ENCODE measurements around the gene PADI6. TPM values are rescaled to one million over a fixed set of nuclear protein-coding genes. Genes with fewer than 3 reads are reported as not detected.

PADI6 gene
- total RNA-seq, 1 donor from 2014 or later, result not detected

GRCh38 chr1:17348593-17349234 lies 23.3 kb upstream of the PADI6 start:
- Mint-ChIP-seq H3K27me3 (no peaks in the 10 kb centered on the region), H3K36me3 (ENCODE audit: low read depth) (no peaks in the 10 kb centered on the region), H3K4me3 (no peak overlapping the region), H3K27ac (no peak overlapping the region), H3K9me3 (no peaks in the 10 kb centered on the region), H3K4me1 (peaks cover 5% of the 10 kb centered on the region)
- intact Hi-C loops (cut with micrococcal nuclease), result no loop called here
- DNase-seq, result no peak

GRCh38 chr1:17350083-17350482 lies 21.9 kb upstream of the PADI6 start:
- no peak for DNase-seq
- Mint-ChIP-seq H3K4me3 (no peak overlapping the region), H3K9me3 (no peaks in the 10 kb centered on the region), H3K27ac (no peak overlapping the region), H3K4me1 (peaks cover 5% of the 10 kb centered on the region), H3K27me3 (no peaks in the 10 kb centered on the region), H3K36me3 (ENCODE audit: low read depth) (no peaks in the 10 kb centered on the region)
- intact Hi-C loops (cut with micrococcal nuclease), result no loop called here

- Mint-ChIP-seq H3K9me3 (no peaks in the 10 kb centered on the region), H3K27me3 (no peaks in the 10 kb centered on the region), H3K27ac (no peak overlapping the region), H3K36me3 (ENCODE audit: low read depth) (no peaks in the 10 kb centered on the region), H3K4me3 (no peak overlapping the region), H3K4me1 (peaks cover 5% of the 10 kb centered on the region)
- intact Hi-C loops (cut with micrococcal nuclease), result no loop called here
- no peak for DNase-seq
Observed at GRCh38 chr1:17350928-17351446, 21.0 kb upstream of the PADI6 start.

DNA sequence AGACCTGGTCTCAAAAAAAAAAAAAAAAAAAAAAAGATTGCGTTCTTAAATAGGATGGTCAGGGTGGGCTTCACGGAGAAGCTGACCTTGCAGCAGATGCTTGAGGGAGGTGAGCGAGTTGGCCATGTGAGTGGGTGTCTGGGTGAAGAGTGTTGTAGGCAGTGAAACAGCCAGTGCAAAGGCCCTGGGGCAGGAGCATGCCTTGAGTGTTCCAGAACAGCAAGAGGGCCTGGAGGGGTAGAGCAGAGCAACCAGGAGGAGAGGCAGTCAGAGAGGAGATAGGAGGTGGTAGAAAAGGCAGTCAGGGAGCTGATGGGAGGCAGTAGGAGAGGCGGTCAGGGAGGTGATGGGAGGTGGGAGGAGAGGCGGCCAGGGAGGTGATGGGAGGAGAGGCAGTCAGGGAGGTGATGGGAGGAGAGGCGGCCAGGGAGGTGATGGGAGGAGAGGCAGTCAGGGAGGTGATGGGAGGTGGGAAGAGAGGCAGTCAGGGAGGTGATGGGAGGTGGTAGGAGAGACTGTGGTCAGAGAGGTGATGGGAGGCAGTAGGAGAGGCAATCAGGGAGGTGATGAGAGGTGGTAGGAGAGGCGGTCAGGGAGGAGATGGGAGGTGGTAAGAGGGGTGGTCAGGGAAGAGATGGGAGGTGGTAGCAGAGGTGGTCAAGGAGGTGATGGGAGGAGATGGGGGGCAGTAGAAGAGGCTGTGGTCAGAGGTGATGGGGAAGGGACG lies 20.2 kb upstream of the PADI6 start:
- H3K27ac Mint-ChIP-seq, result no peak overlapping the region
- no peak for DNase-seq
- H3K36me3 Mint-ChIP-seq (ENCODE audit: low read depth), result no peaks in the 10 kb centered on the region
- H3K4me3 Mint-ChIP-seq, result no peak overlapping the region
- no peaks in the 10 kb centered on the region for H3K27me3 Mint-ChIP-seq
- H3K4me1 Mint-ChIP-seq, result peaks cover 5% of the 10 kb centered on the region
- intact Hi-C loops (cut with micrococcal nuclease), result no loop called here
- no peaks in the 10 kb centered on the region for H3K9me3 Mint-ChIP-seq

GRCh38 chr1:17352419-17352909 lies 19.5 kb upstream of the PADI6 start:
- H3K36me3 Mint-ChIP-seq (ENCODE audit: low read depth), result no peaks in the 10 kb centered on the region
- no peak overlapping the region for H3K27ac Mint-ChIP-seq
- peaks cover 5% of the 10 kb centered on the region for H3K4me1 Mint-ChIP-seq
- intact Hi-C loops (cut with micrococcal nuclease), result no loop called here
- no peak overlapping the region for H3K4me3 Mint-ChIP-seq
- no peaks in the 10 kb centered on the region for H3K9me3 Mint-ChIP-seq
- no peak for DNase-seq
- no peaks in the 10 kb centered on the region for H3K27me3 Mint-ChIP-seq

DNA sequence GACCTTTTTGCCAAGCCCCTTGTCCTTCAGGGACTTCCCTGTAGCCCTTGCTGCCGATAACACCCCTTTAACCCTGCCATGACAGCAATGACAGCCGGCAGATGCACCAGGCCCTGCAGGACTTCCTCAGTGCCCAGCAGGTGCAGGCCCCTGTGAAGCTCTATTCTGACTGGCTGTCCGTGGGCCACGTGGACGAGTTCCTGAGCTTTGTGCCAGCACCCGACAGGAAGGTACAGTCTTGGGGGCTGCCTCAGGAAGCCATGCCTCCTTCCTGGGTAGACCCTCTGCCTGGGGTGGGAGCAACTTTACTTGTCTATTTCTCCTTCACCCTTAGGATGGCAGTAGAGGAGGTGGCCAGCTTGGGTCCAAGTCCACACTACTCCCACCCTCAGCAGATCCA lies 16.1 kb upstream of the PADI6 start:
- peak overlapping the region; percentile 7 for H3K4me3 Mint-ChIP-seq
- H3K27ac Mint-ChIP-seq, result peak overlapping the region; percentile 20
- H3K27me3 Mint-ChIP-seq, result no peaks in the 10 kb centered on the region
- H3K36me3 Mint-ChIP-seq (ENCODE audit: low read depth), result no peaks in the 10 kb centered on the region
- no peaks in the 10 kb centered on the region for H3K4me1 Mint-ChIP-seq
- no peak for DNase-seq
- intact Hi-C loops (cut with micrococcal nuclease), result no loop called here
- no peaks in the 10 kb centered on the region for H3K9me3 Mint-ChIP-seq

- Mint-ChIP-seq H3K36me3 (ENCODE audit: low read depth) (no peaks in the 10 kb centered on the region), H3K27ac (no peak overlapping the region), H3K4me3 (peak overlapping the region; percentile 7), H3K9me3 (no peaks in the 10 kb centered on the region), H3K27me3 (no peaks in the 10 kb centered on the region), H3K4me1 (no peaks in the 10 kb centered on the region)
- intact Hi-C loops (cut with micrococcal nuclease), result no loop called here
- DNase-seq, result no peak
Observed at GRCh38 chr1:17356387-17357026, 15.5 kb upstream of the PADI6 start.

- no peak for DNase-seq
- H3K36me3 Mint-ChIP-seq (ENCODE audit: low read depth), result no peaks in the 10 kb centered on the region
- H3K9me3 Mint-ChIP-seq, result no peaks in the 10 kb centered on the region
- H3K27me3 Mint-ChIP-seq, result no peaks in the 10 kb centered on the region
- intact Hi-C loops (cut with micrococcal nuclease), result no loop called here
- H3K27ac Mint-ChIP-seq, result no peak overlapping the region
- no peaks in the 10 kb centered on the region for H3K4me1 Mint-ChIP-seq
- no peak overlapping the region for H3K4me3 Mint-ChIP-seq
Observed at GRCh38 chr1:17358557-17358956, 13.4 kb upstream of the PADI6 start.

- no peaks in the 10 kb centered on the region for H3K27me3 Mint-ChIP-seq
- H3K36me3 Mint-ChIP-seq (ENCODE audit: low read depth), result no peaks in the 10 kb centered on the region
- H3K27ac Mint-ChIP-seq, result no peak overlapping the region
- no peak for DNase-seq
- no peaks in the 10 kb centered on the region for H3K9me3 Mint-ChIP-seq
- no peak overlapping the region for H3K4me3 Mint-ChIP-seq
- H3K4me1 Mint-ChIP-seq, result no peaks in the 10 kb centered on the region
- intact Hi-C loops (cut with micrococcal nuclease), result no loop called here
Observed at GRCh38 chr1:17359031-17359430, 13.0 kb upstream of the PADI6 start.

- intact Hi-C loops (cut with micrococcal nuclease), result no loop called here
- Mint-ChIP-seq H3K4me3 (no peak overlapping the region), H3K36me3 (ENCODE audit: low read depth) (no peaks in the 10 kb centered on the region), H3K27ac (no peak overlapping the region), H3K9me3 (no peaks in the 10 kb centered on the region), H3K27me3 (no peaks in the 10 kb centered on the region), H3K4me1 (no peaks in the 10 kb centered on the region)
- DNase-seq, result no peak
Observed at GRCh38 chr1:17359808-17360207, 12.2 kb upstream of the PADI6 start.

DNA sequence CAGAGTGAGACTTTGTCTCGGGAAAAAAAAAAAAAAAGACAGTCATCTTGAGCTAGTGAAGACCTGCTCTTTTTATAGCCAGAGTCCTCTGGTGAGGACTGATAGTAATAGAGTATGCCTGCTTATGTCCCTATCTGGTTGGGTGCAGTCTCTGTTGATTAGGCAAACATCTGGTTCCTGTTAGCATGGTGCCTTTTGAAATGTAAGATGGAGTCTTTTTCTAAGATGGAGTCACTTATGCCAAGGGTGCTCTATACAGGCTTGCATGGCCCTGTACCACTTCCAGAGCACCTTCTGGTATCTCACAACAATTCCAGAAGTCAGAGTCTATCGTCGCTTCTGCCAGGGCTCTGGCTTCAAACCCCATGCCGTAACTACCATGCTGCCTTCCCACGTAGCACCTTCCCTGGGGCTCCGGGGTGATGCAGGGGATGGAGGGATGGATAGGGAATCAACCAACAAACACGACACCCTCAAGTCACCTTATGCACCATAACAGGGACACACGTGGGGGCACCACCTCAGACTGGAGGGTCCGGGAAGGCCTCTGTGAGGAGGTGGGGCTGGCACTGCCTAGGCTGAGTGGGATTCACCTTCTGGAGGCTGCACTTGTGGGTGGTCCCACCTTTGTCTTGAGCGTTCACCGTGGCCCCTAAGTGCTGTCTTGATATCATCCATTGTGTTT lies 11.6 kb upstream of the PADI6 start:
- intact Hi-C loops (cut with micrococcal nuclease), result no loop called here
- Mint-ChIP-seq H3K27me3 (no peaks in the 10 kb centered on the region), H3K36me3 (ENCODE audit: low read depth) (no peaks in the 10 kb centered on the region), H3K4me3 (no peak overlapping the region), H3K4me1 (no peaks in the 10 kb centered on the region), H3K27ac (no peak overlapping the region), H3K9me3 (no peaks in the 10 kb centered on the region)
- DNase-seq, result no peak

DNA sequence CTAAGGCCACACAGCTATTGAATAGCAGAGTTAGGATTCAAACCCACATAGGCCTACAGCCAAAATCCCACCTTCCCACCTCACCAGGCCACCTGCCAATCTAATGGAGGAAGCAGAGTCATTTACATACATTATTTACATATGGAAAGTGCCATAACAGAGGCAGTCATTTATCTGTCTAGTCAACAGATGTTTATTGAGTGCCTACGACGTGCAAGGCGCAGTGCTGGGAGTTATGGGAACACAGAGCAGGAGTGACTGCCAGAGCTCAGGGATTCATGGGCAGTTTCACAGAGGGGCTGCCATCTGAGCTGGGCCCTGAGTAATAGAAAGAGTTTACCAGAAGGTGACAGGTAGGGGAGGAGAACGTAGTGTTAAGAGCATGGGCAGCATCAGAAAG lies 10.3 kb upstream of the PADI6 start:
- H3K4me3 Mint-ChIP-seq, result no peak overlapping the region
- no peaks in the 10 kb centered on the region for H3K36me3 Mint-ChIP-seq (ENCODE audit: low read depth)
- no peaks in the 10 kb centered on the region for H3K4me1 Mint-ChIP-seq
- no peaks in the 10 kb centered on the region for H3K9me3 Mint-ChIP-seq
- no peaks in the 10 kb centered on the region for H3K27me3 Mint-ChIP-seq
- no peak overlapping the region for H3K27ac Mint-ChIP-seq
- DNase-seq, result no peak
- intact Hi-C loops (cut with micrococcal nuclease), result no loop called here

- Mint-ChIP-seq H3K4me3 (no peak overlapping the region), H3K4me1 (no peaks in the 10 kb centered on the region), H3K27ac (no peak overlapping the region), H3K27me3 (no peaks in the 10 kb centered on the region), H3K9me3 (no peaks in the 10 kb centered on the region), H3K36me3 (ENCODE audit: low read depth) (no peaks in the 10 kb centered on the region)
- no peak for DNase-seq
- intact Hi-C loops (cut with micrococcal nuclease), result no loop called here
Observed at GRCh38 chr1:17363351-17363750, 8.6 kb upstream of the PADI6 start.

GRCh38 chr1:17363771-17364170 lies 8.2 kb upstream of the PADI6 start:
- H3K36me3 Mint-ChIP-seq (ENCODE audit: low read depth), result no peaks in the 10 kb centered on the region
- no peak overlapping the region for H3K27ac Mint-ChIP-seq
- H3K9me3 Mint-ChIP-seq, result no peaks in the 10 kb centered on the region
- peaks cover 2% of the 10 kb centered on the region for H3K27me3 Mint-ChIP-seq
- H3K4me3 Mint-ChIP-seq, result no peak overlapping the region
- intact Hi-C loops (cut with micrococcal nuclease), result no loop called here
- H3K4me1 Mint-ChIP-seq, result no peaks in the 10 kb centered on the region
- DNase-seq, result no peak
